SK-N-SH (cell line): ENCODE results near the gene TIMP2. TPM values are rescaled to one million over a fixed set of nuclear protein-coding genes. Genes with fewer than 3 reads are reported as not detected.

Experiments used
- CTCF ChIA-PET: fragments of 300-600, 350-600 bp; formaldehyde crosslinking; extraction: SDS; loops from one replicate; lab custom pipeline; 2021; lab: Yijun Ruan, JAX
- POLR2A ChIA-PET: fragments of 350-600 bp; sonication (Branson Sonifier 250); formaldehyde crosslinking; extraction: SDS; loops from one replicate; lab custom pipeline; 2020; ENCODE audit warnings: antibody characterized with exemption, inconsistent platforms; lab: Yijun Ruan, JAX
- DNase-seq: peaks from one replicate; pipeline ENCODE4 v3.0.0; 2012
- H2AFZ ChIP-seq: fragments of 200-600 bp; sonication (generic); 2 replicates; pipeline ENCODE4 v1.8.1; 2016; ENCODE audit warnings: antibody characterized with exemption, mild to moderate bottlenecking, low read depth
- H3F3A ChIP-seq: fragments of 200-600 bp; sonication (generic); replicated peaks from 2 replicates; pipeline ENCODE3; 2016; ENCODE audit warnings: antibody characterized with exemption, mild to moderate bottlenecking; ENCODE audit not compliant: insufficient read depth
- H3K27ac ChIP-seq, 2 experiments: fragments of 200-500 bp in 1 of 2; fragments of 200-600 bp in 1 of 2; sonication (Bioruptor generic) in 1 of 2; sonication (generic), shearing (Covaris generic) in 1 of 2; 2 replicates each; pipeline versions ENCODE4 v1.5.1 to v1.6.1; 2014 to 2016; ENCODE audit warnings: low read depth in 2 of 2, inconsistent platforms in 1 of 2, low read length in 1 of 2, mild to moderate bottlenecking in 1 of 2, mixed read lengths in 1 of 2
- H3K27me3 ChIP-seq: fragments of 200-600 bp; sonication (generic), shearing (Covaris generic); 2 replicates; pipeline ENCODE4 v1.6.1; 2016; ENCODE audit warnings: mixed run types; ENCODE audit not compliant: insufficient read depth
- H3K36me3 ChIP-seq, 2 experiments: fragments of 200-500 bp in 1 of 2; fragments of 200-600 bp in 1 of 2; sonication (Bioruptor generic) in 1 of 2; sonication (generic) in 1 of 2; replicated peaks in 1 of 2; 2 replicates each; pipeline versions ENCODE3 to v1.5.1; 2014 to 2016; ENCODE audit warnings: low read length in 1 of 2, mild to moderate bottlenecking in 1 of 2; ENCODE audit not compliant: insufficient read depth in 2 of 2, control insufficient read depth in 1 of 2
- H3K4me1 ChIP-seq, 2 experiments: fragments of 200-500 bp in 1 of 2; fragments of 200-600 bp in 1 of 2; sonication (Bioruptor generic) in 1 of 2; sonication (generic), shearing (Covaris generic) in 1 of 2; 2 replicates each; pipeline versions ENCODE4 v1.5.1 to v1.6.1; 2014 to 2016; ENCODE audit warnings: low read depth in 1 of 2, low read length in 1 of 2, mixed run types in 1 of 2; ENCODE audit not compliant: insufficient read depth in 2 of 2, control insufficient read depth in 1 of 2
- H3K4me2 ChIP-seq: fragments of 200-600 bp; sonication (generic), shearing (Covaris generic); 2 replicates; pipeline ENCODE4 v1.6.1; 2017; ENCODE audit warnings: mixed run types
- H3K4me3 ChIP-seq, 2 experiments: fragments of 200-500 bp in 1 of 2; fragments of 200-600 bp in 1 of 2; sonication (Bioruptor generic) in 1 of 2; sonication (generic), shearing (Covaris generic) in 1 of 2; 2 replicates each; pipeline versions ENCODE4 v1.5.1 to v1.8.1; 2014 to 2016; ENCODE audit warnings: low read depth in 2 of 2, inconsistent platforms in 1 of 2, low read length in 1 of 2, mild to moderate bottlenecking in 1 of 2, mixed read lengths in 1 of 2, moderate library complexity in 1 of 2
- H3K79me2 ChIP-seq: fragments of 200-600 bp; sonication (generic); 2 replicates; pipeline ENCODE4 v1.8.1; 2017; ENCODE audit warnings: mild to moderate bottlenecking; ENCODE audit not compliant: insufficient read depth
- H3K9ac ChIP-seq: fragments of 200-600 bp; sonication (generic); 2 replicates; pipeline ENCODE4 v1.6.1; 2017; ENCODE audit warnings: mixed run types
- H3K9me2 ChIP-seq: fragments of 200-600 bp; sonication (generic); 2 replicates; pipeline ENCODE4 v1.6.1; 2017; ENCODE audit warnings: mixed run types
- H3K9me3 ChIP-seq: fragments of 200-600 bp; sonication (generic); 2 replicates; pipeline ENCODE4 v1.6.1; 2017; ENCODE audit warnings: mixed run types, mild to moderate bottlenecking, moderate library complexity
- H4K20me1 ChIP-seq: fragments of 200-600 bp; sonication (generic); 2 replicates; pipeline ENCODE4 v1.6.1; 2017; ENCODE audit warnings: mild to moderate bottlenecking, mixed run types; ENCODE audit not compliant: insufficient read depth
- MAX ChIP-seq: IDR thresholded peaks from 2 replicates; pipeline ENCODE4 v1.4.0; 2012; ENCODE audit warnings: low read depth
- POLR2AphosphoS5 ChIP-seq: IDR thresholded peaks from 2 replicates; pipeline ENCODE4 v1.6.1; 2012; ENCODE audit warnings: low read depth, low read length
- RFX5 ChIP-seq: IDR thresholded peaks from 2 replicates; pipeline ENCODE4 v1.6.1; 2012; ENCODE audit warnings: mild to moderate bottlenecking, improper control_type of control experiment, low read length
- RXRA ChIP-seq: IDR thresholded peaks from 2 replicates; pipeline ENCODE4 v1.4.0; 2012; ENCODE audit warnings: low read depth, mild to moderate bottlenecking, borderline replicate concordance
- SIN3A ChIP-seq: IDR thresholded peaks from 2 replicates; pipeline ENCODE4 v1.6.1; 2012; ENCODE audit warnings: low read depth, mild to moderate bottlenecking, low read length, moderate library complexity, borderline replicate concordance
- TEAD4 ChIP-seq: IDR thresholded peaks from 2 replicates; pipeline ENCODE4 v1.4.0; 2012; ENCODE audit warnings: mild to moderate bottlenecking, borderline replicate concordance; ENCODE audit not compliant: insufficient read depth
- WGBS: methylation state at CpG from one replicate; pipeline ENCODE4 v1.1.6; 2017; ENCODE audit warnings: low lambda C conversion rate; 5-methylcytosine and 5-hydroxymethylcytosine counted together
- polyA plus RNA-seq, 3 experiments: library from polyadenylated mRNA; depleted of rRNA; stranded (reverse); fragments of >200 nt; gene quantifications; 2 replicates each; pipeline ENCODE4 v1.2.3, GENCODE V29; 2012

TIMP2 gene
- polyA plus RNA-seq, 1 of the 3 experiments (the other 2 are of a cell fraction), result 441 TPM

GRCh38 chr17:78925662-78926555, 722 bp upstream of the TIMP2 start:
- H3K9ac ChIP-seq, result peak overlapping the region; percentile 83
- H3K79me2 ChIP-seq, result peaks cover 39% of the 10 kb centered on the region
- CTCF ChIA-PET, result interaction anchor here (0.8 to 2.4 kb wide), 4 partner anchors 8 to 60 kb away, joined by 3 to 13 read pairs (median 3); no protein-coding TSS in a partner anchor
- peaks cover 33% of the 10 kb centered on the region for H4K20me1 ChIP-seq
- H3K27me3 ChIP-seq, result no peaks in the 10 kb centered on the region
- peak; percentile 81 for DNase-seq
- POLR2A ChIA-PET, result interaction anchor here (1.0 to 3.4 kb wide), 3 partner anchors 9 to 38 kb away, joined by 3 to 16 read pairs (median 3); no protein-coding TSS in a partner anchor
- no peaks in the 10 kb centered on the region for H3K9me2 ChIP-seq
- peak overlapping the region; percentile 66 to 74 for H3K4me3 ChIP-seq
- H2AFZ ChIP-seq, result peak overlapping the region; percentile 98
- TF ChIP-seq SIN3A (peak; percentile 14; the same call in 1 of the 2 replicates), MAX (0 out of 2 replicates have a peak, but pooled peaks have one; percentile 1), RXRA (no peak)
- 61% methylated on average over 23 of the region's 33 CpGs for WGBS
- H3K27ac ChIP-seq, result peak overlapping the region; percentile 74 to 93
- no peaks in the 10 kb centered on the region for H3K9me3 ChIP-seq
- peak overlapping the region; percentile 96 for H3K4me2 ChIP-seq
- H3F3A ChIP-seq, result peaks cover 9% of the 10 kb centered on the region
- H3K36me3 ChIP-seq, result peaks cover 8 to 10% of the 10 kb centered on the region in 2 experiments
- peaks cover 18 to 39% of the 10 kb centered on the region in 2 experiments for H3K4me1 ChIP-seq

DNA sequence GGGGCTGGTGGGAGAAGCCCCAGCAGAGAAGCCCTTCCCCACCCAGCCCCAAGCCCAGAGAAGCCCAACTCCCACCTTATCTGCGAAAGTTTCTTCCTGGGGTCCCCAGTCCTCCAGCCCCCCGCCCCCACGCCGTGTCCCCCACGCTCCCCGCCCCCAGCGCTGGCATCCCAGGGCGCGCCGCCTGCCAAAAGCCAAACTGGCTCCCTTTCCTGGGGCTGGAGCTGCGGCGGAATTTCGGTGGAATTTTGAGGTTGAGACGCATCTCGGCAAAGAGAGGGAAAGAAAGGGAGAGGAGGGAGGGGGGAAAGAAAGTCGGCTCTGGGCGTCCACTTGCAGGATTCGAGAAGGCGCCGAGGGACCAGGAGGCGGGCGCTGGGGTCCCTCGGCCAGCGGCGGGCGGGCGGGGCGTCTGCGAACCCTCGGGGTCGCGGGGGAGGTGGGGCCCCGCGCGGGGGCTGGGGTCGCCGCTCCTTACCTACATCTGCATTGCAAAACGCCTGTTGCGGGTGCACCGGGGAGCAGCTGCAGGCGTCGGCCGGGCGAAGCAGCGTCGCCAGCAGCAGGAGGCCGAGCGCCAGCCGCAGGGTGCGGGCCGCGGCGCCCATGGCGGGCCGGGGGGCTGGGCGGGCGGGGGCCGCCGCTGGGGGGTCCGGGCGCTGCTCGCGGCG, 571 bp downstream of the TIMP2 start:
- Histone ChIP-seq H2AFZ (no peak overlapping the region), H3K79me2 (peaks cover 52% of the 10 kb centered on the region), H3K36me3 (peaks cover 8 to 12% of the 10 kb centered on the region in 2 experiments), H3K27me3 (no peaks in the 10 kb centered on the region), H3F3A (peaks cover 9% of the 10 kb centered on the region)
- POLR2A ChIA-PET, result interaction anchor here (0.9 to 3.4 kb wide), 2 partner anchors 10 to 42 kb away, joined by 3 to 16 read pairs; no protein-coding TSS in a partner anchor
- under 1% methylated on average over 32 of the region's 64 CpGs for WGBS
- TF ChIP-seq RFX5 (no peak), TEAD4 (0 out of 2 replicates have a peak, but pooled peaks have one; percentile 7), POLR2AphosphoS5 (0 out of 2 replicates have a peak, but pooled peaks have one; percentile 1)
- TF ChIP-seq, all 33 proteins: peak for 2
- CTCF ChIA-PET, result interaction anchor here (0.6 to 2.1 kb wide), 3 partner anchors 10 to 68 kb away, joined by 3 to 11 read pairs (median 3); no protein-coding TSS in a partner anchor
- peak overlapping the region; percentile 70 for H3K9ac ChIP-seq
- peaks cover 46% of the 10 kb centered on the region for H4K20me1 ChIP-seq
- H3K27ac ChIP-seq, result peak overlapping the region; percentile 33 to 77; a peak in 3 of 4 replicates
- H3K4me3 ChIP-seq, result peak overlapping the region; percentile 74 to 84
- no peaks in the 10 kb centered on the region for H3K9me3 ChIP-seq
- no peaks in the 10 kb centered on the region for H3K9me2 ChIP-seq
- peaks cover 18 to 52% of the 10 kb centered on the region in 2 experiments for H3K4me1 ChIP-seq
- DNase-seq, result peak; percentile 77
- peak overlapping the region; percentile 97 for H3K4me2 ChIP-seq
